ENCODE measurements around the gene RNF44.

The RNF44 gene

GRCh38 chr5:176545737-176546509, 8.7 kb upstream of the RNF44 start:
- no peak for DNase-seq (ENCODE audit: low read depth)
- no peak overlapping the region for H3K4me3 ChIP-seq (replicated peaks; ENCODE audit: low read depth, low read length)
- no peak for TF ChIP-seq CTCF (IDR thresholded peaks at IDR 0.05; ENCODE audit: low read length, missing control alignments)

GRCh38 chr5:176545388-176545736, 8.2 kb upstream of the RNF44 start:
- DNase-seq (ENCODE audit: low read depth) = no peak
- H3K4me3 ChIP-seq (replicated peaks; ENCODE audit: low read depth, low read length) = no peak overlapping the region
- TF ChIP-seq CTCF (IDR thresholded peaks at IDR 0.05; ENCODE audit: low read length, missing control alignments) = no peak

GRCh38 chr5:176543428-176544182, 6.4 kb upstream of the RNF44 start:
- DNase-seq (ENCODE audit: low read depth) = peak; percentile 42
- no peak for TF ChIP-seq CTCF (IDR thresholded peaks at IDR 0.05; ENCODE audit: low read length, missing control alignments)
- H3K4me3 ChIP-seq (replicated peaks; ENCODE audit: low read depth, low read length) = peak overlapping the region; percentile 64

GRCh38 chr5:176542596-176543427, 5.6 kb upstream of the RNF44 start:
- TF ChIP-seq CTCF (IDR thresholded peaks at IDR 0.05; ENCODE audit: low read length, missing control alignments) = no peak
- H3K4me3 ChIP-seq (replicated peaks; ENCODE audit: low read depth, low read length) = peak overlapping the region; percentile 64
- no peak for DNase-seq (ENCODE audit: low read depth)

GRCh38 chr5:176542135-176542595, 5.0 kb upstream of the RNF44 start:
- TF ChIP-seq CTCF (IDR thresholded peaks at IDR 0.05; ENCODE audit: low read length, missing control alignments) = no peak
- no peak for DNase-seq (ENCODE audit: low read depth)
- peak overlapping the region; percentile 64 for H3K4me3 ChIP-seq (replicated peaks; ENCODE audit: low read depth, low read length)

- peak overlapping the region; percentile 21 for H3K4me3 ChIP-seq (replicated peaks; ENCODE audit: low read depth, low read length)
- peak; percentile 64 for DNase-seq (ENCODE audit: low read depth)
- no peak for TF ChIP-seq CTCF (IDR thresholded peaks at IDR 0.05; ENCODE audit: low read length, missing control alignments)
Observed at GRCh38 chr5:176541338-176542134, 4.3 kb upstream of the RNF44 start.

All from fibroblast of pulmonary artery (primary cell).